Stimulated activated CD8-positive, alpha-beta memory T cell treated with anti-CD3 and anti-CD28 coated beads, Interleukin-2, amount 100 ng/mL, for 48 hours (primary cell): ENCODE data around the gene AMZ2.
"Not testable (repeated sequence)": the region's sequence is repeated elsewhere in the genome, so short reads cannot be mapped to it uniquely, and the experiment has no call there.

ENCODE experiments used
- DNase-seq, 2 donors: peaks; one replicate each; pipeline ENCODE4 v3.0.0-alpha.2; 2020; ENCODE audit warnings: low read depth in 2 of 2

AMZ2 gene

GRCh38 chr17:68253426-68253825 lies 5.6 kb downstream of the AMZ2 start:
- DNase-seq: not testable (repeated sequence)

- no peak for DNase-seq
Measured at GRCh38 chr17:68255151-68255550, 7.3 kb downstream of the AMZ2 start.

GRCh38 chr17:68255731-68256538 lies 8.1 kb downstream of the AMZ2 start:
- DNase-seq: no peak

GRCh38 chr17:68256701-68257100 lies 8.9 kb downstream of the AMZ2 start:
- DNase-seq: not testable (repeated sequence)

GRCh38 chr17:68257934-68258333 lies 10.1 kb downstream of the AMZ2 start:
- DNase-seq: no peak

- DNase-seq: peak; percentile 51 to 62
Measured at GRCh38 chr17:68258890-68259647, 11.2 kb downstream of the AMZ2 start.

GRCh38 chr17:68259648-68259951 lies 11.8 kb downstream of the AMZ2 start:
- DNase-seq: not testable (repeated sequence)

GRCh38 chr17:68260051-68260762 lies 12.4 kb downstream of the AMZ2 start:
- no peak for DNase-seq

GRCh38 chr17:68262467-68262866 lies 14.6 kb downstream of the AMZ2 start:
- not testable (repeated sequence) for DNase-seq

GRCh38 chr17:68263101-68263681 lies 15.3 kb downstream of the AMZ2 start:
- not testable (repeated sequence) for DNase-seq

GRCh38 chr17:68265833-68266232 lies 18.0 kb downstream of the AMZ2 start:
- not testable (repeated sequence) for DNase-seq

GRCh38 chr17:68273722-68274121 lies 25.9 kb downstream of the AMZ2 start:
- no peak for DNase-seq

GRCh38 chr17:68276339-68276738 lies 28.5 kb downstream of the AMZ2 start:
- not testable (repeated sequence) for DNase-seq

- DNase-seq: no peak
Measured at GRCh38 chr17:68277807-68278206, 30.0 kb downstream of the AMZ2 start.

GRCh38 chr17:68281965-68282364 lies 34.1 kb downstream of the AMZ2 start:
- not testable (repeated sequence) for DNase-seq

- no peak for DNase-seq
Measured at GRCh38 chr17:68288375-68288774, 40.5 kb downstream of the AMZ2 start.

GRCh38 chr17:68288804-68289203 lies 41.0 kb downstream of the AMZ2 start:
- no peak for DNase-seq

- no peak for DNase-seq
Measured at GRCh38 chr17:68289473-68289872, 41.6 kb downstream of the AMZ2 start.

GRCh38 chr17:68289936-68290267 lies 42.1 kb downstream of the AMZ2 start:
- no peak for DNase-seq

GRCh38 chr17:68290268-68290954 lies 42.6 kb downstream of the AMZ2 start:
- peak; percentile 29 to 38 for DNase-seq

- peak; percentile 73 to 76 for DNase-seq
Measured at GRCh38 chr17:68290955-68291835, 43.4 kb downstream of the AMZ2 start, which contains the start of the genes ARSG and SLC16A6. Gene ARSG (plus strand): TSS chr17:68291495. CDS start chr17:68307494, 15,999 bp downstream. Gene SLC16A6 (minus strand): TSS chr17:68291127. CDS start chr17:68278320, 12,807 bp downstream.
